Right lobe of liver (tissue), 4 donors: ENCODE data around the gene KIF12.
"Not testable (repeated sequence)": the region's sequence is repeated elsewhere in the genome, so short reads cannot be mapped to it uniquely, and the experiment has no call there.

Experiments used
- CTCF ChIP-seq, 4 donors: fragments of 200-600 bp in 3 of 4; fragments of 450-650 bp in 1 of 4; IDR thresholded peaks; one replicate each; pipeline versions ENCODE4 v1.5.1 to v1.8.0; 2016 to 2022; ENCODE audit warnings: antibody characterized with exemption in 4 of 4, mild to moderate bottlenecking in 2 of 4
- POLR2A ChIP-seq: fragments of 450-650 bp; IDR thresholded peaks from one replicate; pipeline ENCODE4 v1.6.1; 2017; ENCODE audit warnings: antibody characterized with exemption, mild to moderate bottlenecking
- donor health status: DM: no; HTN: no; CAD: no.
- donor health status: DM: no; HTN: no; CAD: no.
- donor health status: DM: no; HTN: yes; CAD: no.

GRCh38 chr9:114043660-114044059, 55.4 kb downstream of the KIF12 start:
- TF ChIP-seq CTCF (IDR thresholded peaks at IDR 0.05); POLR2A: not testable (repeated sequence)
